ENCODE results near the gene ELMO3.

ELMO3 gene

GRCh38 chr16:67249178-67250044, 50.5 kb downstream of the ELMO3 start:
- no peak for TF ChIP-seq CTCF (IDR thresholded peaks at IDR 0.05; ENCODE audit: low read depth, low read length)
- DNase-seq (ENCODE audit: extremely low read depth, low read depth): no peak

GRCh38 chr16:67250045-67250327, 51.1 kb downstream of the ELMO3 start:
- no peak for DNase-seq (ENCODE audit: extremely low read depth, low read depth)
- TF ChIP-seq CTCF (IDR thresholded peaks at IDR 0.05; ENCODE audit: low read depth, low read length): no peak

- no peak for TF ChIP-seq CTCF (IDR thresholded peaks at IDR 0.05; ENCODE audit: low read depth, low read length)
- no peak for DNase-seq (ENCODE audit: extremely low read depth, low read depth)
These were observed 53.9 kb downstream of the ELMO3 start for GRCh38 chr16:67252609-67253497.

Measured in AG09319 (cell line).